Suprapubic skin (tissue), 4 donors: Measurements from ENCODE around the gene CCNDBP1. TPM values are rescaled to one million over a fixed set of nuclear protein-coding genes. Genes with fewer than 3 reads are reported as not detected.

Experiments
- DNase-seq, 2 donors: peaks; one replicate each; pipeline ENCODE4 v3.0.0-alpha.2; 2019; ENCODE audit warnings: low spot score in 2 of 2
- H3K27ac ChIP-seq: fragments of 200-600 bp; sonication (generic); one replicate; pipeline ENCODE4 v1.5.1; 2019
- H3K27me3 ChIP-seq: fragments of 200-600 bp; sonication (generic); one replicate; pipeline ENCODE4 v1.5.1; 2019
- H3K36me3 ChIP-seq: fragments of 200-600 bp; sonication (generic); one replicate; pipeline ENCODE4 v1.5.1; 2019
- H3K4me1 ChIP-seq: fragments of 200-600 bp; sonication (generic); one replicate; pipeline ENCODE4 v1.5.1; 2019
- H3K4me3 ChIP-seq: fragments of 200-600 bp; sonication (generic); one replicate; pipeline ENCODE4 v1.5.1; 2019; ENCODE audit warnings: mild to moderate bottlenecking
- H3K9me3 ChIP-seq: fragments of 200-600 bp; sonication (generic); one replicate; pipeline ENCODE4 v1.5.1; 2019
- CTCF ChIP-seq, 2 donors: fragments of 200-600 bp in 1 of 2; fragments of 450-650 bp in 1 of 2; sonication (generic) in 1 of 2; IDR thresholded peaks; one replicate each; pipeline ENCODE4 v1.5.1; 2016 to 2019; ENCODE audit warnings: antibody characterized with exemption in 2 of 2, mild to moderate bottlenecking in 1 of 2, moderate library complexity in 1 of 2
- EP300 ChIP-seq: sonication (generic); formaldehyde crosslinking; IDR thresholded peaks from one replicate; pipeline ENCODE4 v1.6.1; 2017; ENCODE audit warnings: antibody characterized with exemption
- POLR2A ChIP-seq, 2 donors: fragments of 450-650 bp; IDR thresholded peaks; one replicate each; pipeline ENCODE4 v1.6.1; 2017; ENCODE audit warnings: antibody characterized with exemption in 2 of 2, mild to moderate bottlenecking in 2 of 2, moderate library complexity in 2 of 2
- POLR2AphosphoS5 ChIP-seq, 3 donors: sonication (generic); formaldehyde crosslinking; IDR thresholded peaks; one replicate each; pipeline ENCODE4 v1.6.1; 2017; ENCODE audit warnings: antibody characterized with exemption in 3 of 3
- WGBS: methylation state at CpG from one replicate; pipeline ENCODE4 v1.1.5; 2018; 5-methylcytosine and 5-hydroxymethylcytosine counted together
- total RNA-seq, 4 donors: library from RNA; depleted of rRNA; stranded (reverse); fragments of >200 nt; gene quantifications; one replicate each; pipeline ENCODE4 v1.1.0, GENCODE V29; 2016

CCNDBP1 gene
- total RNA-seq, 4 donors from 2014 or later, result 55.9 to 93.7 (median 81.2) TPM

- no peak overlapping the region for H3K27ac ChIP-seq
- H3K9me3 ChIP-seq, result no peaks in the 10 kb centered on the region
- H3K4me3 ChIP-seq, result no peak overlapping the region
- no peaks in the 10 kb centered on the region for H3K27me3 ChIP-seq
- H3K4me1 ChIP-seq, result peaks cover 44% of the 10 kb centered on the region
- TF ChIP-seq POLR2A (IDR thresholded peaks at IDR 0.05), result no peak
- no peak for TF ChIP-seq CTCF (IDR thresholded peaks at IDR 0.05)
- TF ChIP-seq EP300, result no peak
- no peak for TF ChIP-seq POLR2AphosphoS5 (IDR thresholded peaks at IDR 0.05)
- WGBS, result 67% methylated on average over 8 of the region's 9 CpGs
- DNase-seq, result no peak
- no peaks in the 10 kb centered on the region for H3K36me3 ChIP-seq
These were observed 52.8 kb downstream of the CCNDBP1 start for GRCh38 chr15:43237842-43238470.

GRCh38 chr15:43238671-43239131, 53.5 kb downstream of the CCNDBP1 start:
- no peaks in the 10 kb centered on the region for H3K9me3 ChIP-seq
- no peak for DNase-seq
- no peaks in the 10 kb centered on the region for H3K36me3 ChIP-seq
- H3K4me3 ChIP-seq, result no peak overlapping the region
- H3K27ac ChIP-seq, result no peak overlapping the region
- 39% methylated on average over 9 of the region's 10 CpGs for WGBS
- H3K27me3 ChIP-seq, result no peaks in the 10 kb centered on the region
- TF ChIP-seq CTCF (IDR thresholded peaks at IDR 0.05), result no peak
- no peak for TF ChIP-seq POLR2AphosphoS5 (IDR thresholded peaks at IDR 0.05)
- no peak for TF ChIP-seq POLR2A (IDR thresholded peaks at IDR 0.05)
- TF ChIP-seq EP300, result no peak
- H3K4me1 ChIP-seq, result peaks cover 44% of the 10 kb centered on the region

GRCh38 chr15:43239732-43240491, 54.7 kb downstream of the CCNDBP1 start:
- DNase-seq, result no peak
- no peak overlapping the region for H3K27ac ChIP-seq
- TF ChIP-seq POLR2A (IDR thresholded peaks at IDR 0.05) (no peak), EP300 (no peak), POLR2AphosphoS5 (IDR thresholded peaks at IDR 0.05) (no peak), CTCF (IDR thresholded peaks at IDR 0.05) (no peak)
- H3K9me3 ChIP-seq, result no peaks in the 10 kb centered on the region
- H3K27me3 ChIP-seq, result no peaks in the 10 kb centered on the region
- peaks cover 44% of the 10 kb centered on the region for H3K4me1 ChIP-seq
- no peaks in the 10 kb centered on the region for H3K36me3 ChIP-seq
- 72% methylated on average over 7 of the region's 7 CpGs for WGBS
- H3K4me3 ChIP-seq, result no peak overlapping the region

- Histone ChIP-seq H3K9me3 (no peaks in the 10 kb centered on the region), H3K36me3 (no peaks in the 10 kb centered on the region), H3K4me3 (no peak overlapping the region), H3K4me1 (peaks cover 44% of the 10 kb centered on the region), H3K27me3 (no peaks in the 10 kb centered on the region), H3K27ac (peak overlapping the region; percentile 45)
- peak in 1 of 3 donors; percentile 59 for TF ChIP-seq POLR2AphosphoS5 (IDR thresholded peaks at IDR 0.05)
- TF ChIP-seq CTCF (IDR thresholded peaks at IDR 0.05), result no peak
- no peak for DNase-seq
- 30% methylated on average over 1 of the region's 1 CpG for WGBS
These were observed 55.9 kb downstream of the CCNDBP1 start for GRCh38 chr15:43241100-43241499.

GRCh38 chr15:43242616-43243015, 57.4 kb downstream of the CCNDBP1 start:
- TF ChIP-seq CTCF (IDR thresholded peaks at IDR 0.05) (no peak), POLR2A (IDR thresholded peaks at IDR 0.05) (no peak), POLR2AphosphoS5 (IDR thresholded peaks at IDR 0.05) (no peak)
- 58% methylated on average over 5 of the region's 5 CpGs for WGBS
- Histone ChIP-seq H3K9me3 (no peaks in the 10 kb centered on the region), H3K4me1 (peaks cover 44% of the 10 kb centered on the region), H3K36me3 (no peaks in the 10 kb centered on the region), H3K27me3 (no peaks in the 10 kb centered on the region), H3K27ac (peak overlapping the region; percentile 6), H3K4me3 (no peak overlapping the region)
- DNase-seq, result no peak
